Measurements from ENCODE around the gene PAM16. TPM values are rescaled to one million over a fixed set of nuclear protein-coding genes. Genes with fewer than 3 reads are reported as not detected.

Gene PAM16
- total and polyA plus RNA-seq, 9 of the 15 experiments (the other 6 are each of a cell fraction or from before 2014, with no cell fraction given) = 38.7 to 273 (median 79.3) TPM

DNA sequence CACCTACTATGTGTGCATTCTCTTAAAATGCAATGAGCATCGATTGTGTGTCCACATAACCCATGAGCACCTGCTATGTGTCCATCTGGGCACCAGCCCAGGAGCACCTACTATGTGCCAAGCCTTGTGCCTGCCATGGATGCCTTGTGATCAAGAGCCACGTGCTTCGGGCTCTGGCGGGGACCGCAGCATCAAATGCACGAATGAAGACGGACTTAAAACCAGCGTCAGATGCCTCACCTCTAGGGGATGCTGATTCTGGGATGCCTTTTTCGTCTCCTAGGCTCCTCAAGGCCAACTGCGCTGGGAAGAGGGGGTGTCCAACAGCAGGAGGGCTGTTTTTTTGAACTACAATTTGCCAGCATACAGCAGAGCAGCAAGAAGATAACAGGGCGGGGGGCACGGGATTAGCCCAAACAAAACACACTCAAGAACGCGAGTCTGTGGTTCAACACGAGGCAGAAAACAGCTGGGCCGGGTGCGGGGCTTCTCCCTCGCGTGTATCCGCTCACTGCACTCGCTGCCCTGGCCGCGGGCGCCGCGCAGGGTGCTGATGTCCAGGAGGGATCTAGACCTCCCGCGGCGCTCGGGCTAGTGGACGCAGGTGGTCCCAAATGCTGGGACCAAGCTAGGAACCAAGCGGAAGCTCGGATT, 36.5 kb downstream of the PAM16 start (continued):
- TF ChIP-seq SIX5 (IDR thresholded peaks at IDR 0.05; ENCODE audit: borderline replicate concordance in 1 of 2, insufficient read depth in 1 of 2, low read depth in 1 of 2, low read length in 2 of 2) = no peak
- TF ChIP-seq, protein P1, sequence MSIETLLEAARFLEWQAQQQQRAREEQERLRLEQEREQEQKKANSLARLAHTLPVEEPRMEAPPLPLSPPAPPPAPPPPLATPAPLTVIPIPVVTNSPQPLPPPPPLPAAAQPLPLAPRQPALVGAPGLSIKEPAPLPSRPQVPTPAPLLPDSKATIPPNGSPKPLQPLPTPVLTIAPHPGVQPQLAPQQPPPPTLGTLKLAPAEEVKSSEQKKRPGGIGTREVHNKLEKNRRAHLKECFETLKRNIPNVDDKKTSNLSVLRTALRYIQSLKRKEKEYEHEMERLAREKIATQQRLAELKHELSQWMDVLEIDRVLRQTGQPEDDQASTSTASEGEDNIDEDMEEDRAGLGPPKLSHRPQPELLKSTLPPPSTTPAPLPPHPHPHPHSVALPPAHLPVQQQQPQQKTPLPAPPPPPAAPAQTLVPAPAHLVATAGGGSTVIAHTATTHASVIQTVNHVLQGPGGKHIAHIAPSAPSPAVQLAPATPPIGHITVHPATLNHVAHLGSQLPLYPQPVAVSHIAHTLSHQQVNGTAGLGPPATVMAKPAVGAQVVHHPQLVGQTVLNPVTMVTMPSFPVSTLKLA (conservative IDR thresholded peaks at IDR 0.05) = 0 out of 4 replicates have a peak, but pooled peaks of 1 of the 2 experiments have one; percentile 42
- TF ChIP-seq REST (IDR thresholded peaks at IDR 0.05; ENCODE audit: borderline replicate concordance) = no peak
- TF ChIP-seq REST (CRISPR knock-in tag; IDR thresholded peaks at IDR 0.05; ENCODE audit: low read depth) = no peak
- no peak for TF ChIP-seq POLR2H (tag; IDR thresholded peaks at IDR 0.05; ENCODE audit: low read depth)
- no peak for TF ChIP-seq PRMT5 (CRISPR knock-in tag; IDR thresholded peaks at IDR 0.05)
- TF ChIP-seq U2AF2 (optimal IDR thresholded peaks at IDR 0.05; ENCODE audit: low read depth, low read length) = no peak
- TF ChIP-seq HMBOX1 (IDR thresholded peaks at IDR 0.05) = no peak
- no peak for TF ChIP-seq SNRNP70 (optimal IDR thresholded peaks at IDR 0.05; ENCODE audit: low read depth, low read length)
- no peak for TF ChIP-seq NR0B1 (IDR thresholded peaks at IDR 0.05; ENCODE audit: partially characterized antibody)
- TF ChIP-seq ZBTB33 (CRISPR knock-in tag; IDR thresholded peaks at IDR 0.05) = peak; percentile 77
- TF ChIP-seq NFIX (CRISPR knock-in tag; IDR thresholded peaks at IDR 0.05; ENCODE audit: low read depth) = no peak
- TF ChIP-seq KDM1A (IDR thresholded peaks at IDR 0.05) = 0 out of 4 replicates have a peak, but pooled peaks of 1 of the 2 experiments have one; percentile 7

Measured in K562 (cell line).